ENCODE results near the gene VANGL2.

DNA sequence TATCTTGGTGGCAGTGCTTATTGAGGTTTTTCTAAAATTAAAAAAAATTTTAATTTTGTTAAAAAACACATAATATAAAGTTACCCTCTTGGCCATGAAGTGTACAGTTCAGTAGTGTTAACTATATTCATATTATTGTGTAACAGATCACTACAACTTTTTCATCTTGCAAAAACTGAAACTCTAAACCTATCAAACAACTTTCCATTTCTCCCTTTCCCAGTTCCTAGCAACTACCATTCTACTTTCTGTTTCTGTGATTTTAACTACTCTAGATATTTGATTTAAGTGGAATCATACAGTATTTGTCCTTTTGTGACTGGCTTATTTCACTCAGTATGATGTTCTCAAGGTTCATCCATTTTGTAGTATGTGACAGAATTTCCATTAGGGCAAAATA is 67.2 kb downstream of the VANGL2 start:
- no peak for TF ChIP-seq POLR2A (IDR thresholded peaks at IDR 0.05)
- TF ChIP-seq, protein P1, sequence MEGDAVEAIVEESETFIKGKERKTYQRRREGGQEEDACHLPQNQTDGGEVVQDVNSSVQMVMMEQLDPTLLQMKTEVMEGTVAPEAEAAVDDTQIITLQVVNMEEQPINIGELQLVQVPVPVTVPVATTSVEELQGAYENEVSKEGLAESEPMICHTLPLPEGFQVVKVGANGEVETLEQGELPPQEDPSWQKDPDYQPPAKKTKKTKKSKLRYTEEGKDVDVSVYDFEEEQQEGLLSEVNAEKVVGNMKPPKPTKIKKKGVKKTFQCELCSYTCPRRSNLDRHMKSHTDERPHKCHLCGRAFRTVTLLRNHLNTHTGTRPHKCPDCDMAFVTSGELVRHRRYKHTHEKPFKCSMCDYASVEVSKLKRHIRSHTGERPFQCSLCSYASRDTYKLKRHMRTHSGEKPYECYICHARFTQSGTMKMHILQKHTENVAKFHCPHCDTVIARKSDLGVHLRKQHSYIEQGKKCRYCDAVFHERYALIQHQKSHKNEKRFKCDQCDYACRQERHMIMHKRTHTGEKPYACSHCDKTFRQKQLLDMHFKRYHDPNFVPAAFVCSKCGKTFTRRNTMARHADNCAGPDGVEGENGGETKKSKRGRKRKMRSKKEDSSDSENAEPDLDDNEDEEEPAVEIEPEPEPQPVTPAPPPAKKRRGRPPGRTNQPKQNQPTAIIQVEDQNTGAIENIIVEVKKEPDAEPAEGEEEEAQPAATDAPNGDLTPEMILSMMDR (IDR thresholded peaks at IDR 0.05 in 4 of 5, conservative IDR thresholded peaks at IDR 0.05 in 1 of 5), result no peak

Data from gastrocnemius medialis (tissue), 4 donors.